ENCODE measurements around the gene ZNF70.

DNA sequence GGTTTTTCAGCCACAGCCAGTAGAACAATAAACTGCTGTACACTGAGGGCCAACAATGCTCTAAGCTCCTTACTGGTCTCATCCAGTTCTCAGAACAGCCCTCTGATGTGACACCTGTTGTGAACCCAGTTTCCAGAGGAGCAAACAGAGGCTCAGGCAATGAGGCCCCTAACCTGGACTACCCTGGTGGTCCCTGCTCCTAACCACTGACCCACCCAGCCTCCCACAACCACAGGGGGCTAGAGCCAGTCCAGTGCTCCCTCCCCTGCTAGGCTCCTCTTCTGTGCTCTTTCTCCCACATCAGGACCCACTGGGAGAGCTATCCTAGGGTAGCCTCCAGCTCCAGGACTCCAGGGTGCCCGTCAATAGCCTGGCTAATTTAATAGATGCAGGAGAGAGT lies 31.8 kb upstream of the ZNF70 start:
- TF ChIP-seq, protein P1, sequence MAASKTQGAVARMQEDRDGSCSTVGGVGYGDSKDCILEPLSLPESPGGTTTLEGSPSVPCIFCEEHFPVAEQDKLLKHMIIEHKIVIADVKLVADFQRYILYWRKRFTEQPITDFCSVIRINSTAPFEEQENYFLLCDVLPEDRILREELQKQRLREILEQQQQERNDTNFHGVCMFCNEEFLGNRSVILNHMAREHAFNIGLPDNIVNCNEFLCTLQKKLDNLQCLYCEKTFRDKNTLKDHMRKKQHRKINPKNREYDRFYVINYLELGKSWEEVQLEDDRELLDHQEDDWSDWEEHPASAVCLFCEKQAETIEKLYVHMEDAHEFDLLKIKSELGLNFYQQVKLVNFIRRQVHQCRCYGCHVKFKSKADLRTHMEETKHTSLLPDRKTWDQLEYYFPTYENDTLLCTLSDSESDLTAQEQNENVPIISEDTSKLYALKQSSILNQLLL (CRISPR knock-in tag; IDR thresholded peaks at IDR 0.05; ENCODE audit: borderline replicate concordance), result no peak
- TF ChIP-seq POLR2AphosphoS5 (IDR thresholded peaks at IDR 0.05; ENCODE audit: control insufficient read depth, insufficient read depth, low read depth, low read length) (no peak), RFX5 (IDR thresholded peaks at IDR 0.05; ENCODE audit: low read depth, low read length) (no peak), POLR2A (conservative IDR thresholded peaks at IDR 0.05) (no peak)

Measured in K562 (cell line).